OCI-LY3 (cell line): Measurements from ENCODE around the gene FGD3.

Source experiments
- H2AFZ ChIP-seq: fragments of 200-600, 300-600 bp; shearing (Covaris generic); 2 replicates; pipeline ENCODE4 v1.6.0; 2014; ENCODE audit warnings: antibody characterized with exemption, low read depth, low read length
- H3K27ac ChIP-seq: fragments of 200-600, 300-600 bp; sonication (generic); 2 replicates; pipeline ENCODE4 v1.5.1; 2014; ENCODE audit warnings: mild to moderate bottlenecking, low read length, moderate library complexity, mixed read lengths
- H3K27me3 ChIP-seq: fragments of 200-600, 300-600 bp; sonication (generic); 2 replicates; pipeline ENCODE4 v1.6.1; 2014; ENCODE audit warnings: low read depth, low read length, mixed read lengths
- H3K36me3 ChIP-seq: fragments of 200-600, 300-600 bp; sonication (generic); replicated peaks from 2 replicates; pipeline ENCODE3; 2014; ENCODE audit warnings: low read depth, low read length, mixed read lengths
- H3K4me1 ChIP-seq: fragments of 300-600, 200-600 bp; sonication (generic); 2 replicates; pipeline ENCODE4 v1.6.1; 2014; ENCODE audit warnings: low read length, mixed read lengths
- H3K4me2 ChIP-seq: fragments of 200-600, 300-600 bp; sonication (generic); 2 replicates; pipeline ENCODE4 v1.6.1; 2014; ENCODE audit warnings: low read length, mixed read lengths
- H3K4me3 ChIP-seq: fragments of 300-600, 200-600 bp; sonication (generic); 2 replicates; pipeline ENCODE4 v1.5.1; 2014; ENCODE audit warnings: antibody characterized with exemption, mild to moderate bottlenecking, low read length, moderate library complexity
- H3K79me2 ChIP-seq: fragments of 300-600, 200-600 bp; shearing (Covaris generic); 2 replicates; pipeline ENCODE4 v1.6.1; 2014; ENCODE audit warnings: mild to moderate bottlenecking, low read length, mixed read lengths
- H3K9ac ChIP-seq: fragments of 300-600, 200-600 bp; shearing (Covaris generic); 2 replicates; pipeline ENCODE4 v1.6.0; 2014; ENCODE audit warnings: mild to moderate bottlenecking, low read length, moderate library complexity
- H3K9me3 ChIP-seq: fragments of 200-600, 300-600 bp; shearing (Covaris generic); 2 replicates; pipeline ENCODE4 v1.6.1; 2014; ENCODE audit warnings: low read length, mixed read lengths; ENCODE audit not compliant: insufficient read depth
- H4K20me1 ChIP-seq: fragments of 200-600, 300-600 bp; sonication (generic); 2 replicates; pipeline ENCODE4 v1.6.1; 2016; ENCODE audit warnings: low read length, mixed read lengths; ENCODE audit not compliant: insufficient read depth
- CTCF ChIP-seq: fragments of 200-600, 300-600 bp; sonication (generic); IDR thresholded peaks from 2 replicates; pipeline ENCODE4 v1.5.1; 2014; ENCODE audit warnings: antibody characterized with exemption, low read length, low read depth
- EZH2phosphoT487 ChIP-seq: fragments of 200-600 bp; shearing (Covaris generic); IDR thresholded peaks from 2 replicates; pipeline ENCODE4 v1.6.1; 2018; ENCODE audit warnings: antibody characterized with exemption, mixed run types, low read depth

Gene FGD3

GRCh38 chr9:93081081-93081529, 133.8 kb downstream of the FGD3 start:
- Histone ChIP-seq H3K79me2 (no peaks in the 10 kb centered on the region), H3K27ac (no peak overlapping the region), H3K4me1 (no peaks in the 10 kb centered on the region), H4K20me1 (no peaks in the 10 kb centered on the region), H3K4me3 (no peak overlapping the region), H3K9me3 (no peaks in the 10 kb centered on the region), H3K4me2 (no peak overlapping the region), H3K9ac (no peak overlapping the region), H3K36me3 (peaks cover 9% of the 10 kb centered on the region), H3K27me3 (no peaks in the 10 kb centered on the region), H2AFZ (no peak overlapping the region)
- TF ChIP-seq CTCF (no peak), EZH2phosphoT487 (no peak)

GRCh38 chr9:93081931-93082330, 134.6 kb downstream of the FGD3 start:
- H2AFZ ChIP-seq: no peak overlapping the region
- TF ChIP-seq EZH2phosphoT487: no peak
- TF ChIP-seq CTCF: no peak
- no peaks in the 10 kb centered on the region for H4K20me1 ChIP-seq
- peaks cover 11% of the 10 kb centered on the region for H3K36me3 ChIP-seq
- no peaks in the 10 kb centered on the region for H3K4me1 ChIP-seq
- no peak overlapping the region for H3K9ac ChIP-seq
- no peak overlapping the region for H3K4me3 ChIP-seq
- no peak overlapping the region for H3K4me2 ChIP-seq
- no peaks in the 10 kb centered on the region for H3K27me3 ChIP-seq
- H3K9me3 ChIP-seq: no peaks in the 10 kb centered on the region
- H3K27ac ChIP-seq: no peak overlapping the region
- no peaks in the 10 kb centered on the region for H3K79me2 ChIP-seq

GRCh38 chr9:93082841-93083411, 135.6 kb downstream of the FGD3 start:
- Histone ChIP-seq H3K9ac (no peak overlapping the region), H3K79me2 (no peaks in the 10 kb centered on the region), H3K4me2 (no peak overlapping the region), H3K36me3 (peaks cover 11% of the 10 kb centered on the region), H3K9me3 (no peaks in the 10 kb centered on the region), H3K4me3 (no peak overlapping the region), H2AFZ (no peak overlapping the region), H3K27ac (no peak overlapping the region), H3K4me1 (no peaks in the 10 kb centered on the region), H4K20me1 (no peaks in the 10 kb centered on the region), H3K27me3 (no peaks in the 10 kb centered on the region)
- TF ChIP-seq EZH2phosphoT487: no peak
- TF ChIP-seq CTCF: no peak

GRCh38 chr9:93083592-93084470, 136.5 kb downstream of the FGD3 start:
- H4K20me1 ChIP-seq: no peaks in the 10 kb centered on the region
- H2AFZ ChIP-seq: no peak overlapping the region
- no peak overlapping the region for H3K9ac ChIP-seq
- H3K9me3 ChIP-seq: no peaks in the 10 kb centered on the region
- no peaks in the 10 kb centered on the region for H3K79me2 ChIP-seq
- no peak overlapping the region for H3K4me2 ChIP-seq
- no peak overlapping the region for H3K4me3 ChIP-seq
- no peaks in the 10 kb centered on the region for H3K27me3 ChIP-seq
- no peak overlapping the region for H3K27ac ChIP-seq
- no peaks in the 10 kb centered on the region for H3K4me1 ChIP-seq
- peaks cover 11% of the 10 kb centered on the region for H3K36me3 ChIP-seq
- TF ChIP-seq CTCF (no peak), EZH2phosphoT487 (no peak)
